Astrocyte (in vitro differentiated cells and primary cell): ENCODE data around the gene CARD11.

Source experiments
- CTCF ChIP-seq: IDR thresholded peaks from 2 replicates; pipeline ENCODE4 v1.5.1; 2011; ENCODE audit warnings: low read depth, mild to moderate bottlenecking, inconsistent platforms, low read length, moderate library complexity; ENCODE audit not compliant: insufficient read depth
- EZH2 ChIP-seq: IDR thresholded peaks from 2 replicates; pipeline ENCODE4 v1.6.1; 2012; ENCODE audit warnings: mild to moderate bottlenecking, low read length, inconsistent platforms; ENCODE audit not compliant: insufficient read depth

DNA sequence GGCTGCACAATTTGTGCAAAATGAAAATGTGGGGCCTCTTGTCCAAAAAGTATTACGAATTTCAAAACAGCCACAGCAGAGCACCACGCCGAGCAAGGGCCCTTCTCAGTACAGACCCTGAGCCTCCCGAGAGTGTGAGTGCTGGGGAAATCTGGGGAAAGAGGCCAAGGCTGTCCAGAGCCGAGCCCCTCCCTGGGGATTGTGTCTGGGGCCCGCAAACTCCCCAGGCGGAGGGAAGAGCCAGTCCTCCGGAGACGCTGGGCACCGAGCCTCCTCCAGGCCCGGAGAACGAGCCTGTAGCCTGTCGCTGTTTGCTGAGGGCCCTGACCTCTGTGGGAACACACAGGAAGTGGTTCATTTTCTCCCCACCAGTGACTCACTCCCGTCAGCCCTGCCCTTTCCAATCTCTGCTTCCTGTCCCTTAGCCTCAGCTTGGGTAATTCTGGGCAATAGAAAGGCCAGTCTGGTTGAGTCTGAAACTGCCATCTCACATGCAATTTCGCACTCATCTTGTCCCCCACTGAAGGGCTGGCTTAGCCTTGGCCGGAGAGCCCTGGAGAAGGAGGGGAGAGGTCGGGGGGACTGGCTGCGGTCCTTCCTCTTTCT is 180.1 kb downstream of the CARD11 start:
- TF ChIP-seq EZH2 (no peak), CTCF (no peak)
